HG03354 (cell line): ENCODE data around the gene UNC5A.

ENCODE experiments used
- ATAC-seq: cut with Tn5 transposase; IDR thresholded peaks from one replicate; pipeline ENCODE4 v1.9.1; 2021; ENCODE audit warnings: mild to moderate bottlenecking; ENCODE audit not compliant: unreplicated experiment, poor library complexity, severe bottlenecking

Gene UNC5A

DNA sequence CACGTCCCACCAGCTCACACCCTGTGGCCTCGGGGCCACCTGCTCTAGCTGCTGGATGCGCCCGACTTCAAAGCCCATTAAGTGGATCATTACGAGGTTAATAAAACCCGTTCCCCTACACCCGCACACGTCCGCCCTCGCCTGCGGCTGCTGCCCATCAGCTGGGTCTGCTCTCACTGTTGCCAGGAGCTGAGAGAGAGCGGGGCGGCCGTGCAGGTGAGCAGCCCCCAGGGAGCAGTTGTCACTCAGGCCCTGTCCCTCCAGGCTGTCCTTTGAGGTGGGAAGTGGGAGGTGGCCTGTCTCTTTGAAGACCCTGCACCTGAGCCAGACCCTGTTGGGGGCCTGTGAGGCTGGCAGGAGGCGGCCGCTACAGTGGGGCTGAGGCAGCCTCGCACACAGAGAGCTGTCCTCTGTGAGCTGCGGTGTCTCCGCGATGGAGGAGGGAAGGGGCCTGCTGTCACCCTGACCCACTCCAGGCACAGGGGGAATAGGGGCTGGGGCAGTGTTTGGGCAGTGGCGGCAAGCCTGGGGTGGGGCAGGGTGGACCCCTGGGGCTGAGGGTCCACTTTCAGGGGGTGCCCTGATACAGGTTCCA lies 12.8 kb upstream of the UNC5A start:
- ATAC-seq: no peak

DNA sequence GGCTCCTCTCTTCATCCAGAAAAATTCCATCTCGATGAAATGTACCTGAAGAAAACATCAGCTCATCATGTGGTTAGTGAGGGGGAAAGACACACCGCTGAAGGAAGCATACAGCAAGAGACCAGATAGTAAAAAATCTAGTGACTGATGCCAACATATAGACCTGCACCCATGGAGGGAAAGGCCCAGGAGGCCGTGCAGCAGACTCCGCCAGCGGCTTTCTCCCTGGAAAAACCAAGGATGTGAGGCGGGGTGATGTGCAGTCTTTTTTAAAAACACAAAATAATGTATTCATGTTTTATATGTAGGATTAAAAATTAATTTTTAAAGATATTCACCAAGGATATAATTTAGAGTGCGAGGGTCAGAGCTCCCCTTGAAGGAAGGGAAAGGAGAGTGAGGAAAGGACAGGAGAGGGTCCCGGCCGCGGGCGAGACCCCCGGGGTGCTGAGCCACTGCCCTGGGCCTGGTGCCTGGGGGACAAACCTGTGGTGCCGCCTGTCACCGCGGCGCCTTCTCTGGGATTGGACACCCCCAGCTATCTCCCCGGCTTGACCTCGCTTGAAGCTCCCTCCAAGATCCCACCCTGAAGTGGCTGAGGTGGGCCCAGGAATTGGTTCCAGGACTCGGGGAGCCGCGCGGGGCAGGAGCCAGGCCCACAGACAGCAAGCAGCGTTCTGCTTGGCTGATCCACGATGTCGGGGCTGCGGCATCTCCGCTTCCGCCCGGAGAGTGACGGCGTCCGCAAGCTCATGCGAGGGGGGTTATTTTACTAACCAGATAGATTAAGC lies 12.1 kb upstream of the UNC5A start:
- no peak for ATAC-seq

DNA sequence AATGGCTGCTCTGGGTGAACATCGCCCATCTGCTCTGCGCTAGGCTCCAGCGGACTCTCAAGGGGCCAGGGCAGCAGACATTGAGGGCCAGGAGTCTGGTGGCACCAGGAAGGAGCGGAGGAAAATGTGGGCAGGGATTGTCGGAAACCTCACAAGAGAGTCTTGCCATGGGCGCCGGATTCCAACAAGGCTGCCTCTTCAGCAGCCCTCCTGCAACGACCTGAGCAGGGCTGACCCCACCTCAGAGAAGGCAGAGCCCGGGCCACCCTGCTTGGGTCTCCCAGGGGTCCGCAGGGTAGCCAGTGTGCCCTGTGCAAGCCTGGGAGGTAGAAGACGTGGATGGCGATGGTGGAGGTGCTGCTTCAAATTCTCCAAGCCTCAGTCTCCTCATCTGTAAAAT lies 11.4 kb upstream of the UNC5A start:
- ATAC-seq: no peak

DNA sequence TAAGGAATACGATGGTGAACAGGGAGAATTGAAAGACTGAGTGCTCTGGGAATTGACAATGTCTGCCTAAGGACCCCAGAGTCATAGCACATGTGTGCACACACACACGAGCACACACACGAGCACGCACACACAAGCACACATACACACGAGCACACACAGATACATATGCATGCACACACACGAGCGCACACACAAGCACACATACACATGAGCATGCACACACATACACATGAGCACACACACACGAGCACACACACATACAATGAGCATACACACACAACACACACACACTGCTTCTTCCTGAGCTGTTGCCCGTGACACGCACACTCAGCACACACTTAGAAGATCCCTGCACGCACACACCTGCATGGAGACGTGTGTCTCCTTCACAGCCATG lies 10.9 kb upstream of the UNC5A start:
- ATAC-seq: no peak

DNA sequence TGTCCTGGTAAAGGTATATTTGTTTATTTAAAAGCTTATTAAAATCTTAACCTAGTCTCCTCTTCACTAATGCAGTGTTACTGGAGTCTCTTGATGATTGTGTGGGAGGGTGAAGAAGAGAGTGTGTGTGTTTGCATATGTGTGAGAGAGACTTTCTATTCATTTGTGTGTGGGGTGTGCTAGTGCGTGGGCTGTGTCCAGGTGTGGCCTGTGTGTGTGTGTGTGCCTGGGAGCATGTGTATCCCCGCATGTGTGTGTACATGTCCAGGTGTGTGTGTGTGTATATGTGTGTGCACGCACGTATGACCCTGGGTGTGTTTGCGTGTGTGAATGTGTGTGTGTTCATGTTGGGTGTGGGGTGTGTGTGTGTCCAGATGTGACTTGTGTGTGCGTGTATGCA lies 10.3 kb upstream of the UNC5A start:
- ATAC-seq: no peak

DNA sequence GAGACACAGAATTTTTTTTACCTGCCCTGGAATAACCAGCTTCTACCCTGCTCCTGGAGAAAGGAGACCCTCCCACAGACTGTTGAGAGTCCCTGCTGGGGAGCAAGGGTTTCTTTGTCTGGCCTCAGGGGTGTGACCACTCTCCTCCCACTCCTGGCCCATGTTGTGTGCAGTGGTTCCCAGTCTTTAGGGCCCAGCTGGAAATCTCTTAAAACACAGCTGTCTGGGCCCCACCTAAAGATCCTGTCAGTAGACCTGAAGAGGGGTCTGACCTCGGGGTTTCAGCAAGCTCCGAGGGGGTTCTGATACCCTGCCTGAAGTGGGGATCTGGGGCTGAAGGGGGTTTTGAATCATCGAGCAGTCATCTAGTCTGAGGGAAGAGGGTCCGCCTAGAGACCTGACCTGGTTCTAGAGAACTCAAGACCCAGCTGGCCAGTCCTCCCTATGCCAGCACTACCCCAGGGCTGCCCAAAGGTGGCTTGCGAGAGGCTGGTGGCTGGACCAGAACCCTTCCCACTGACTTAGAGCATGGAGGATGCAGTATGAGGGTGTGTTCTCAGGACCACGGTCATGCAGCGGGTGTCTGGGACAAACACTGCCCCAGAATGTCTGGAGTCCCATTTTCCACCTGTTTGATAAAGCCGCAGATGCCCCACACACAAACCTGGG lies 8.1 kb upstream of the UNC5A start:
- ATAC-seq: no peak

DNA sequence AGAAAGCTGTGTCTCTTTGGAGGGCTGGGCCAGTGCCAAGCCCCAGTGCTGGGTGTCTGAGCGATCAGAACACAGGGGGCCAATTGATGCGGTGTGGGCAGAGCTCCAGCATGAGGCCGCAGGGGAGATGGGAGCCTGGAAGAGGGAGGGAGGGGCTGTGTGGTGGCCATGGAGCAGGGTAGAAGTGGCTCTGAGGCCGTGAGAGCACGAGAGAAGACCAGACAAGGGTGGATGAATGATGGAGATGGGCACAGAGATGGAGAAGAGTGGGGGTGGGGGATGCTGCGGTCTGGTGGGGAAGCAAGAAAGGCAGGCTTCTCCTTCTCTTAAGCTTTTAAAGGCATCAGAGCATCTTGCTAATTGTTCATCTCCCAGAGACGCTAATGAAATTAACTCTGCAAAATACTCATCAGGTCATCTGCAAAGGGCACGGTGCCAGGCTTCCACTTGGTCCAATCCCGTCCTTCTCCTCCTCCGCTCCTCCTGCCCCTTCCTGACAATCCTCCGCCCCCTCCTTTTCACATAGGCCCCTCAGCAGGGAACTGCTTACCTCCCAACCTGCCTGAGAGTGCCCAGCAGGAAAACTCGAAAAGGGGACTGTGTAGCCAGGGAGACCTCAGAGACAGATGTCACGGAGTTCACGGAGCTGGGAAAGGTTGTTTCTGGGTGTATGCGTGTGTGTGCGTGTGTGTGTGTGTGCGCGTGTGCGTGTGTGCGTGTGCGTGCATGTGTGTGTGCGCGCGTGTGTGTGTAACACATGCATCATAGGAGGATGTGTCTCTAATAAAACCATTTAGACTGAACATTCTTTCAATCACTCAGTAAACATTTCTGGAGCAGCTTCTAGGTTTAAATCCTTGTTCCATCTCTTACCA lies 7.1 kb upstream of the UNC5A start:
- no peak for ATAC-seq

DNA sequence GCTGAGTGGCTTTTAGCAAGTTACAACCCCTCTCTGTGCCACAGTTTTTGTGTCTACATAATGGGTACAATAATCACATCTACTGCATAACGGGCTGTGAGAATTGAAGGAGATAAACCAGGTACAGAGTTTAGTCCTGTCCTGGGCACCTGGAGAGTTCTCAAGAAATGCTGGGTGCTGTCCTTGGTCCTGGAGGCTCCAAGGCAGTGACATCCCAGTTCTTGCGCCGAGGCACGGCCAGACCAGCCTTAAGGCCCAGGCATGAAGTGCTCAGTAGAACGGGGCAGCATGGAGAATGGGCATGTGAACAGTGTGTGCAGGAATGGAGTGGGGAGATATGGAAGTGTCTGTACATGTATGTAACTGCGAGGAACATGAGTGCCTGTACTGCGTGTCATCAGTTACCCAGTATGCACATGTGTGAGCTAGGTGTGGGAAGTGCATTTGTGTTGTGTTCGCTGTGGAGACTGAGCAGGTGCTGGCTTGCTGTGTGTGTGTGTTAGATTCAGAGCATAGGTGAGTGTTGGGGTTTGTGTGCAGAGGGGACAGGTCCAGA lies 6.3 kb upstream of the UNC5A start:
- no peak for ATAC-seq

DNA sequence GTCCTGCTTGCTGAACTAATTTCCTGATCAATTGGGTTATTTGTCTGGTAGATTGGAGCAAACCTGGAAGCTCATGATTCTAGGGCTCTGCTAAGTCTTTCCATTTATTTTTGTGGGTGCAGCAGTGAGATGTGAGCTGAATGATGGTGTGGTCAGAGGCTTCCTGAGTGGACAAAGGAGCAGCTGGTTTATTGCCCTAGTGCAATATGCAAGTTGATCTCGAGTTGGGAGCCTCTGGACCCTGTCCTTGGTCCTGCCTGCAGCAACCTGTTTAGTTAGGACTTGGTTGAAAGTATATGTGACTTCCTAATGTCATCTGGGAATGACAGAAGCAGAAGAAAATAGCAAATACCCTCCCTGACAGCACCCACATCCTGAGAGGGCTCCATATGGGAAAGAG lies 4.2 kb upstream of the UNC5A start:
- no peak for ATAC-seq

DNA sequence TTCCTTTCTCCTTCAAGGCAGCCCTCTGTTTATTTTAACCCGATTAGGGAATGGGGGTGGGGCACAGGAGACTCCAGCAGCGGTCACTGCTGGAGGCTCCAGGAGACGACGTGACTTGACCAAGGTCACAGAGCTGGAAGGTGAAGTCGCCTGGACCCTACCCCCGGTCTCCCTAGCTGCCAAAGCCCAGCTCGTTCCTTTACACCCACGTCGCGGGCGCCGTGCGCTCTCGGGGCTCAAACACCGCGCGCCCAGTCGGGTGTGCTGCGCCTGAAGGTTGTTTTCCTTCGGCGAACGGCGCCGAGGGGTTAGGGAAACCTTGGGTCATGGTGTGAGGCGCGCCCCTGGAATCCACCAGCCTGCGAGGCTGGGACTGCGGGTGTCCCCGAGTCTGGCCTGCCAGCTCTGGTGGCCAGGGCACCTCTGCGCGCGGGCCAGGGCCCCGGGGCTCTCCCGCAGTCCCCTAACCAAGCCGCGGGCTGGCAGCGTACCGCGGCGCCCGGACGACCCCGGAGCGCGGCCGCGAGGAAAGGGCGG lies 747 bp upstream of the UNC5A start:
- peak; percentile 25 for ATAC-seq

DNA sequence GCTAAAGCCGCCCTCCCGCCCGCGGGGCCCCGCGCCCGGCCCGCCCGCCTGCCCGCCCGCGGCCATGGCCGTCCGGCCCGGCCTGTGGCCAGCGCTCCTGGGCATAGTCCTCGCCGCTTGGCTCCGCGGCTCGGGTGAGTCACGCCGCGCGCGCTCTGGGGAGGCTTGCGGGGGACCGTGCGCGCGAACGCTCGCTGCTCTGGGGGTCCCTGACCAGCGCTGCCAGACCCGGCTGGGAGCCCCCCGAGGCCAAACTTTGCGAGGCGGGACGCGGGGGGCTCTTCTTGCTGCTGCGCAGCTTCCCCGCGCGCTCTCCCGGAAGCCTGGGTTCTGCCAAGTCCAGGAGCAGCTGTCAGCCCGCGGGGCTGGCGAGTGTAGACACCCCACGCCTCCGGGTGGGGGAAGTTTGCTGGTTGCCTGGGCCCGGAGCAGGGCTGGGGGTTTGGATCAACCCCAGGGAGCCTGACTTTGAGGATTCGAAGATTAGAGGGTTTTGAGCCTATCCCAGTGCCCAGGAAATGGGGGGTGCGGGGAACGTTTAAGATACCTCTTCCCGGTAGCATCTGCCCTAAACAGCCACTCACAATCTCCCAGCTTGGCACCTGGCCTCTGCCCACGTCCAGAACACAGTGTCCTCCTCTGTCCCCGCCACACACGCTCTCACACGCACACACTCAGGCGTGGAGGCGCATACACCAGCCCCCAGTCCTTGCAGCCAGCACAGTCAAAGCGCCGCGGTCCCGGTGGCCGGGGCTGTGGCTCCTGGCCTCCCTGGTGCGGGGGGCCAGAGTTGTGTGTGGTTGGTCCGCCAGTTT lies 535 bp downstream of the UNC5A start:
- peak; percentile 9 for ATAC-seq

DNA sequence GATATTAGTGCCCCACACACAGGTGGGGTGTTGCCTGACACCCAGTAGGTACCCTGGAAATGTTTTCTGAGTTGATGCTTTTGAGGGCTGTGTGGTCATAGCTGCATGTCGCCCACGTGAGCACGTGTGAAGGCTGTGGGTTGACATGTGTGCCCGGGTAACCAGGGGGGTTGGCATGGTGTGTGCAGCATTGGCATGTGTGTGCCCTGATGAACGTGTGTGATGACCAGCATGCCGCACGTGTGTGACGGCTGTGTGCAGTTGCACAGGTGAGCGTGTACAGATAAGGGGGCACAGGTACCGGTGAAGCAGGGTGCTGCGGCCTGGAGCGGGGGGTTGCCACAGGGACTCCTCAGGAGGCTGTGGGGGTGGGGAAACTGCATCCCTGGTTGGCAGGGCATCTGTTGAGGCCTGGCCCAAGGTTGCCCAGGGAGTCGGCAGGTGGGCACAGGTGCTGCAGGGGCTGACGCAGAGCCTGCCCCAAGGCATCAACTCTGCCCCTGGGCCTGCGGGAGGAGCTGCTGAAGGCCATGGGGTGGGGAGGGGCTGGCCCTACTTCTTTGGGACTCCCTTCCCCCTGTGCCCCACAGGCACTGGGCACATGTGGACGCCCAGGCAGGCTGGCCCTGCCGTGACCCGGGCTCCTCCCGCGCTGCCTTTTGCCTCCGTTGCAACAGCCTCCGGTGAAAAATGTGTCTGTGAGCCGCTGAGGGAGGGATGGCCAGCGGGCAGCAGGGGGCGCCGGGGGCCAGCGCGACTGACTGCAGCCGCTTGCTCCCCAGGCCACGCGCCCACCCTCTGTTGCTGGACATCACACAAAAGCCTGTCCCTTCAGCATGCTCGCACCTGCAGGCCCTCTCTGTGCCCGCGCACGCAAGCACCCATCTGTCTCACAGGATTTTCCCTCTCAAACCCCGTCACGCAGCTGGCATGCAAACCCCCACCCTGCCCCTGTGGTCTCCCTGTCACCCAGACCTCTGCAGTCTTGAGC lies 2.2 kb downstream of the UNC5A start:
- ATAC-seq: no peak

DNA sequence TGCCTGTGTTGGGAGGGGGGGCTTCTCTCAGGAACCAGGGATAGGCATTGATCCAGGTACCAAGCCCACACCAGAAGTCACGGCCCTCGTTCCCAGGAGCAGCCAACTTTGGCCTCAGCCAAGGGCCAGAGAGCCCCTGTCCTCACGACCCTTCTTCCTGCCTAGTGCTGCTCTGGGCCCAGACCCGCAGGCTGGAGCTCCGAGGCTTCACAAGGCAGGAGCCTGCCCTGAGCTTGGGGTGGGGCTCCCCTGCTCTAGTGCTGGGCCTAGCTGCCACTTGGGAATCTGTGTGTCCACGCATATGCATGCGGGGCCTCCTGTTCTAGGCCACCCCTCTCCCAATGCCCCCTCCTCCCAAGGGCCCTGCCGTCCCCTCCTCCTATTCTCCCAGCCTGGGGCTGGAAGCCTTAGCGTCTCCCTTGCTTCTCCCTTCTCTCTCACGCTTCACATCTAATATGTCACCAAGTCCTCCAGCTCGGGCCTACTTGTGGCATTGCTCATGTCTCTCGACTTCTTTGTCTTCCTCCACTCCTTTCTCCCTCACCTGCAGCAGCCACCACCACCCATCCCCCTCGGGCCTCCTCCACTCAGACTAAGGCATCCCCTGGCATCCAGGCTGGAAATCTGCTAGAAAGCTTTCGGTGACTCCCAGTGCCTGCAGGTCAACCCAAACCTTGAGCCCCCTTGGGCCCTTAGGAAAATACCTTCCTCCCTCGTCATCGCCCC lies 3.4 kb downstream of the UNC5A start:
- no peak for ATAC-seq

DNA sequence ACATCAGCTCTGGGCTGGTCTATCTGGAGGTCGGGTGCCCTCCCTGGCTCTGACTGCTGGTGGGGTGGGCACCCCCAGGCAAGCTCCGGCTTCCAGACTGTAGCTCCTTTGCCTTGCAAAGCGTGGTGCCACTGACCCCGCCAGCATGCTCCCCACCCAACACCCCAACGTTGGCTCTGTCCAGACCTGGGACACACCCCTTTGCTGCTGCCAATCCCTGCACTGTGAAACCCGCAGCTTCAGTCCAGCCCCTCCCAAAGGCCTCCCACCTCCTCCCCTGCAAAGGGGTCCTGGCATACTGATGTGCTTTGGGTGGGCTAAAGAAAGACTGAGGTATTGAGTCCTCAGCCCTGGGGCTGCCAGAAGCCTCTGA lies 3.9 kb downstream of the UNC5A start:
- no peak for ATAC-seq

DNA sequence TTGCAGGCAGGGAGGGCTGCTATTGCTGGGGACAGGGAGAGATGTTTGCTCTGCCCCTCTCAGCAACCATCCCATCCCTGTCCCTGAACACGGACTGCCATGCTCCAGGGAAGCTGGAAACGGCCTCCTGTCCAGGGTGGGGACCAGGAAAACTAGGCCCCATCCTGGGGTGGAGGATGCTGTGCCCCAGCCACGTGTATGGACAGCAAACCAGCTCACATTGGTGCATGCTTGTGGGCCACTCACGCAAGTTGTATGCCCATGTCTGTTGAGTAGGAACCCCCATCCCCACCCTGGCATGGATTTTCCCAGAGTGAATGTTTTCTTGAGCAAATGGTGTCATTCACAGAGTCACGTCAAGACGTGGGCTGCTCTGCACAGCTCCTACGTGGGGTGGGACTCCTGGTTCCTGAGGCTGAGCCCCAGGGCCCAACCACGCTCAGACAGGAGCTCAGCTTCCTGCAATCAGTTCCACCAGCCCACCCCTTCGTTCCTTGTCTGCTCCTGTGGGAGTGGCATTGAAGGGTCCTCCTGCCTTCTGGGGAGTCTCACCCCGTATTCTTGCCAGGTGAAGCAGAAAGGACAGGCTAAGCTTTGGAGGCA lies 4.6 kb downstream of the UNC5A start:
- ATAC-seq: no peak

DNA sequence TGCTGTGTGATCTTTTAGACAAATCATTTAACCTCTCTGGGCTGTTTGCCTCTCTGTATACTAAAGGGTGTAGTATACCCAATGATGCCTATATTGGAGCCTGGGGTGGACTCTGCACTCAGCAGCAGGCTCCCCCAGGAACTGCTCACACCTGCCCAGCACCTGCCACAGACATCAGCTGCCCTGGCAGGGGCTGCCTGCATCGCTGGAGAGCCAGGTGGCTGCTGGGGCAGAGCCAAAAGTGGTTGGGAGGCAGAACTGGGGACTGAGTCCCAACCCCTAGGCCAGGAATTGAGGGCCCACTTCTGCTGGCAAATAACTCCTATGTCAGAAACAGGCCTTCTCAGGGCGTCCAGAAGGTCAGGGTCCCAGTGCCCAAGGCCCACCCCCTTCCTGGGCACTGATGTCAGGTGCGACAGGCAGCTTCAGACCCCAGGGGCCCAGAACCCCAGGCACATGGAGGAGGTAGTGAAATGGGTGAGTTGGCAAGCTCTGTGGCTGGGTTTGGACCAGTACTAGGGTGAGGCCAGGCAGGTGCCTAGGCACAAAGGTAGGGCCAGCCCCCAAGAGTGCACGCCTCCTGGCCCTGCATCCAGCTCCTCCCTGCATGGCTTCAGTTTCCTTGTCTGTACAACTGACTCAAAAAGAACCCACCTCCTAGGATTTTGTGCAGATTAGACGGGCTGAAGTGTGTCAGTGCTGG lies 5.8 kb downstream of the UNC5A start:
- ATAC-seq: no peak
